Mesenchymal stem cell (in vitro differentiated cells and primary cell): Measurements from ENCODE around the gene ADCYAP1.

Experiments
- DNase-seq: peaks from one replicate; pipeline ENCODE4 v3.0.0-alpha.2; 2013
- H2AFZ ChIP-seq: one replicate; pipeline ENCODE4 v1.6.1; 2013; ENCODE audit warnings: low read depth, mild to moderate bottlenecking, control low read depth, inconsistent platforms, low read length, moderate library complexity
- H2AK5ac ChIP-seq: 2 replicates; pipeline ENCODE4 v1.6.1; 2013; ENCODE audit warnings: low read length, moderate library complexity, mild to moderate bottlenecking, inconsistent platforms; ENCODE audit not compliant: severe bottlenecking
- H2BK120ac ChIP-seq: one replicate; pipeline ENCODE4 v1.6.1; 2013; ENCODE audit warnings: low read depth, mild to moderate bottlenecking, inconsistent platforms, low read length, moderate library complexity
- H2BK12ac ChIP-seq, 2 experiments: one replicate each; pipeline ENCODE4 v1.6.1; 2013; ENCODE audit warnings: inconsistent platforms in 2 of 2, low read length in 2 of 2, mild to moderate bottlenecking in 2 of 2, moderate library complexity in 2 of 2, control low read depth in 1 of 2
- H2BK15ac ChIP-seq: one replicate; pipeline ENCODE4 v1.6.1; 2013; ENCODE audit warnings: mild to moderate bottlenecking, low read depth, inconsistent platforms; ENCODE audit not compliant: poor library complexity, severe bottlenecking
- H2BK5ac ChIP-seq: 2 replicates; pipeline ENCODE4 v1.6.1; 2013; ENCODE audit warnings: low read depth, mild to moderate bottlenecking, low read length, control low read depth, inconsistent platforms; ENCODE audit not compliant: poor library complexity, severe bottlenecking
- H3K14ac ChIP-seq, 2 experiments: one replicate each; pipeline ENCODE4 v1.6.1; 2013; ENCODE audit warnings: inconsistent platforms in 2 of 2, low read length in 2 of 2, control low read depth in 1 of 2, mild to moderate bottlenecking in 1 of 2, moderate library complexity in 1 of 2
- H3K18ac ChIP-seq, 2 experiments: one replicate each; pipeline ENCODE4 v1.6.1; 2013; ENCODE audit warnings: inconsistent platforms in 2 of 2, low read length in 2 of 2, control low read depth in 1 of 2, low read depth in 1 of 2, mild to moderate bottlenecking in 1 of 2
- H3K23ac ChIP-seq, 2 experiments: one replicate each; pipeline ENCODE4 v1.6.1; 2013; ENCODE audit warnings: inconsistent platforms in 2 of 2, low read length in 2 of 2, mild to moderate bottlenecking in 2 of 2, moderate library complexity in 2 of 2, control low read depth in 1 of 2
- H3K27ac ChIP-seq: 2 replicates; pipeline ENCODE4 v1.5.1; 2013; ENCODE audit warnings: mild to moderate bottlenecking, moderate library complexity, low read length, control low read depth, inconsistent platforms; ENCODE audit not compliant: poor library complexity, severe bottlenecking
- H3K27me3 ChIP-seq, 2 experiments: 2 replicates each; pipeline versions ENCODE4 v1.6.1 to v1.7.0; 2013; ENCODE audit warnings: low read length in 2 of 2, mild to moderate bottlenecking in 2 of 2, moderate library complexity in 2 of 2, control low read depth in 1 of 2, inconsistent platforms in 1 of 2; ENCODE audit not compliant: control insufficient read depth in 1 of 2, insufficient read depth in 1 of 2
- H3K36me3 ChIP-seq, 2 experiments: 2 replicates each; pipeline versions ENCODE4 v1.6.1 to v1.7.0; 2013; ENCODE audit warnings: low read length in 2 of 2, control low read depth in 1 of 2, inconsistent platforms in 1 of 2, low read depth in 1 of 2, mild to moderate bottlenecking in 1 of 2; ENCODE audit not compliant: insufficient read depth in 2 of 2, control insufficient read depth in 1 of 2
- H3K4ac ChIP-seq, 2 experiments: one replicate each; pipeline ENCODE4 v1.6.1; 2013; ENCODE audit warnings: inconsistent platforms in 2 of 2, low read length in 2 of 2, mild to moderate bottlenecking in 2 of 2, moderate library complexity in 2 of 2, control low read depth in 1 of 2, low read depth in 1 of 2
- H3K4me1 ChIP-seq: 2 replicates; pipeline ENCODE4 v1.6.1; 2013; ENCODE audit warnings: low read depth, low read length, control low read depth; ENCODE audit not compliant: control insufficient read depth, insufficient read depth
- H3K4me2 ChIP-seq: 2 replicates; pipeline ENCODE4 v1.6.1; 2013; ENCODE audit warnings: low read length, mild to moderate bottlenecking, inconsistent platforms; ENCODE audit not compliant: poor library complexity, severe bottlenecking
- H3K4me3 ChIP-seq, 2 experiments: 2 replicates each; pipeline versions ENCODE4 v1.5.1 to v1.7.0; 2013; ENCODE audit warnings: low read length in 2 of 2, mild to moderate bottlenecking in 2 of 2, control low read depth in 1 of 2, low read depth in 1 of 2; ENCODE audit not compliant: insufficient read depth in 1 of 2
- H3K79me1 ChIP-seq: replicated peaks from 2 replicates; pipeline ENCODE4 v1.6.1; 2013; ENCODE audit warnings: mild to moderate bottlenecking, control low read depth, low read length, inconsistent platforms; ENCODE audit not compliant: poor library complexity, severe bottlenecking
- H3K9ac ChIP-seq: 2 replicates; pipeline ENCODE4 v1.7.0; 2013; ENCODE audit warnings: mild to moderate bottlenecking, low read length, moderate library complexity
- H3K9me3 ChIP-seq: 2 replicates; pipeline ENCODE4 v1.7.0; 2013; ENCODE audit warnings: mild to moderate bottlenecking, low read length; ENCODE audit not compliant: control insufficient read depth
- H4K8ac ChIP-seq: one replicate; pipeline ENCODE4 v1.6.1; 2013; ENCODE audit warnings: inconsistent platforms, mild to moderate bottlenecking, low read length, moderate library complexity
- H4K91ac ChIP-seq: one replicate; pipeline ENCODE4 v1.6.1; 2013; ENCODE audit warnings: mild to moderate bottlenecking, low read length, inconsistent platforms
- WGBS: methylation state at CpG from one replicate; pipeline ENCODE4 v1.1.7; 2013; ENCODE audit warnings: mixed read lengths; 5-methylcytosine and 5-hydroxymethylcytosine counted together

ADCYAP1 gene

DNA sequence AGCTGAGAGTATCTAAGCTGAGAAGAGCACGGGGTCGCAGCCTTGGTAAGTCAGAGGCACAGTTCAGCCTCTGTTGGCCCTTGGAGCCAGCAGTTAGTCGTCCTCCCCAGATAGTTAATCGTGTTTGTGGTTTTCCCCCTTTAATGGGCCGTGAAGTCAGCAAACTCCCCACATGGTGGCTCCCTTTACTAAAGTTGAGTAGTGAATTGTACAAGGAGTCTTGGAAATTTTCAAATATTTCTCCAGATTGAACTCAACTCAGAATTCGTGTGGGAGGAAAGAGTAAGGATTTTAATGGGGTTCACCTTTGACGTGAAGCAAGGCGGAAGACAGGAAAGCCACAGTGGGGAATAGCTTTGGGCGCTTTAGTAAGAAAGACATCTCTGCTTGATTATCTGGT lies 2.4 kb upstream of the ADCYAP1 start:
- no peak overlapping the region for H3K23ac ChIP-seq
- no peak overlapping the region for H3K27ac ChIP-seq
- H3K79me1 ChIP-seq = no peaks in the 10 kb centered on the region
- no peak overlapping the region for H4K91ac ChIP-seq
- no peak overlapping the region for H3K4me2 ChIP-seq
- H3K4me3 ChIP-seq = no peak overlapping the region
- no peak overlapping the region for H3K4ac ChIP-seq
- H3K36me3 ChIP-seq = no peaks in the 10 kb centered on the region
- no peak overlapping the region for H2BK12ac ChIP-seq
- no peak overlapping the region for H2BK120ac ChIP-seq
- no peak overlapping the region for H2AFZ ChIP-seq
- 34% methylated on average over 7 of the region's 9 CpGs for WGBS
- DNase-seq = peak; percentile 27
- peaks cover 3% of the 10 kb centered on the region for H3K9me3 ChIP-seq
- peaks cover 74 to 84% of the 10 kb centered on the region in 2 experiments for H3K27me3 ChIP-seq
- H2BK15ac ChIP-seq = no peak overlapping the region
- no peak overlapping the region for H3K18ac ChIP-seq
- no peak overlapping the region for H2BK5ac ChIP-seq
- H3K9ac ChIP-seq = no peak overlapping the region
- H3K14ac ChIP-seq = no peak overlapping the region
- peaks cover 24% of the 10 kb centered on the region for H3K4me1 ChIP-seq
- no peak overlapping the region for H2AK5ac ChIP-seq
- no peak overlapping the region for H4K8ac ChIP-seq

DNA sequence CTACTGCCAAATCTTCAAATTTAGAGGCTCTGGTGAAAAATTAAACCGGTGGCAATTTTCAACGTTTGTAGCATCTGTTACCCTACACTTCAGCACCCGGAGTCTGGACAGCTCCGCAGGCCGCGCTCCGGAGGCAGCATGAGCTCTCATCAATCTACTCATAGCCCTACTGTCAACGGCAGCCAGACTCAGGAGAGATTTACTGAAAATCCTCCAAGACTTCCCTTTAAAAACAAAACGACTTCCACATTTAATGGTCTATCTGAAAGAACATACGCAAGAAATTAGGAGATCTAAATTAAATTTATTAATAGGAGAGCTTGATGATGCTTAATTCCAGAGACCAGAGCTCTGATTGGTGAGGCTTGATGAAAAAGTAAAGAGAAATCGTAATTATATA lies 970 bp upstream of the ADCYAP1 start:
- Histone ChIP-seq H3K36me3 (no peaks in the 10 kb centered on the region), H3K18ac (no peak overlapping the region), H2BK12ac (no peak overlapping the region), H3K9me3 (peaks cover 3% of the 10 kb centered on the region), H2AFZ (no peak overlapping the region), H2BK120ac (no peak overlapping the region), H2BK15ac (no peak overlapping the region), H3K23ac (no peak overlapping the region), H3K79me1 (no peaks in the 10 kb centered on the region), H3K4ac (no peak overlapping the region), H3K4me3 (no peak overlapping the region), H3K27me3 (peaks cover 89 to 93% of the 10 kb centered on the region in 2 experiments), H2BK5ac (no peak overlapping the region), H4K8ac (no peak overlapping the region), H4K91ac (no peak overlapping the region), H2AK5ac (no peak overlapping the region), H3K27ac (no peak overlapping the region), H3K14ac (no peak overlapping the region), H3K4me1 (peaks cover 35% of the 10 kb centered on the region), H3K4me2 (no peak overlapping the region), H3K9ac (no peak overlapping the region)
- 0% methylated on average over 7 of the region's 11 CpGs for WGBS
- DNase-seq = peak; percentile 51

DNA sequence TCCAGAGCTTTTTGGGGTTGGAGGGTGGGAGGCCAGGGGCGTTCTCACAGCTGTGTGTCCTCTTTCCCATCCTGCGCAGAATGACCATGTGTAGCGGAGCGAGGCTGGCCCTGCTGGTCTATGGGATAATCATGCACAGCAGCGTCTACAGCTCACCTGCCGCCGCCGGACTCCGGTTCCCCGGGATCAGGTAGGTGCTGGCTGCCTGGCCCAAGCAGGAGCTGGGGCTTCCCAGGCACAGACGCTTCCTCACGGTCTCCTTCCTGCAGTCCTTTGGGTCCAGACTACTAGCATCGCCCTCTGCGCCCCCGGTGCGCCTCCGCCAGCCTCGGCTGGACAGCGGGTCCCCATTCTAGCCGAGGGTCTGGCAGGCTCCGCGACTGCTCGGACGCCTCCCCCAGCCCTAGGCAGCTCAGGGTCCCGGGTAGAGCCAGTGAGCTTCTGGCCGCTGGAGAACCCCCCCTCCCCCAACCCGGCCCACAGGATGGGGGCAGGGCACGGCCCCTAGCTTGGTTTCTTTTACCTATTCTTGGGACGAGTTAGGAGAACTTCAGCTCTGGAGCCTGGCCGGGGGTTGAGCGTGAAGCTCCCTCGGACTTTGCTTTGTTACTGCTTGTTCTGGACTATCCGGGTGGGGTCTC lies 756 bp downstream of the ADCYAP1 start:
- Histone ChIP-seq H3K79me1 (no peaks in the 10 kb centered on the region), H4K8ac (no peak overlapping the region), H3K9me3 (peaks cover 3% of the 10 kb centered on the region), H2BK5ac (no peak overlapping the region), H3K27me3 (peaks cover 93 to 97% of the 10 kb centered on the region in 2 experiments), H3K4me2 (no peak overlapping the region), H2AFZ (no peak overlapping the region), H3K18ac (no peak overlapping the region), H3K4me1 (peaks cover 41% of the 10 kb centered on the region), H2BK15ac (no peak overlapping the region), H3K4me3 (no peak overlapping the region), H3K4ac (no peak overlapping the region), H3K23ac (no peak overlapping the region), H3K36me3 (no peaks in the 10 kb centered on the region), H2BK12ac (no peak overlapping the region), H4K91ac (no peak overlapping the region), H3K14ac (no peak overlapping the region), H2BK120ac (no peak overlapping the region), H3K27ac (no peak overlapping the region), H2AK5ac (no peak overlapping the region), H3K9ac (no peak overlapping the region)
- DNase-seq = no peak
- 7% methylated on average over 32 of the region's 33 CpGs for WGBS

DNA sequence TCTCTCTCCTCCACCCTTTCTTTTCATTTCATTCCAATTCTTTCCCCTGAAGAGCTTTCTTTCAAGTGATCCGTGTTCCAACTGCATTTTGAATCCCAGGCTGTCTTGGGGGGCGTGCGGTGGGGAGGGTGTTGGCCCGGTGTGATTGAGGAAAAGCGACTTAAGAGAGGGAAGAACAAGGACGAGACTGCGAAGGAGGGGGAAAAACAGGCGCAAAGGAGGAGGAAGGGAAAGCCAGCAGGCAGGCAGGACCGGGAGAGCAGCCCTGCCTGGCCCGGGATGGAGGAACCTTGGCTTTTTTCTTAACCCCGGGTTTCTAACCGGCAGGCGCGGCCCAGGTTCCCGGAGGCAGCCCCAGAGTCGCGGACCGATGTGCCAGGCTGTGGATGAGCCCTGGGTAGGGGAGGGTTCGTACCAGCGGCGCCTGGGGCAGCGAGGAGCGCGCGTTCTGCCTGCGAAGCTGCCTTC lies 1.3 kb downstream of the ADCYAP1 start:
- H3K14ac ChIP-seq = no peak overlapping the region
- H2BK15ac ChIP-seq = no peak overlapping the region
- H3K4ac ChIP-seq = no peak overlapping the region
- H2AK5ac ChIP-seq = no peak overlapping the region
- H2BK120ac ChIP-seq = no peak overlapping the region
- WGBS = under 1% methylated on average over 26 of the region's 26 CpGs
- H3K9me3 ChIP-seq = peaks cover 3% of the 10 kb centered on the region
- H2BK5ac ChIP-seq = no peak overlapping the region
- peaks cover 92 to 97% of the 10 kb centered on the region in 2 experiments for H3K27me3 ChIP-seq
- H4K91ac ChIP-seq = no peak overlapping the region
- H4K8ac ChIP-seq = no peak overlapping the region
- H2AFZ ChIP-seq = no peak overlapping the region
- H3K4me1 ChIP-seq = peaks cover 41% of the 10 kb centered on the region
- no peak overlapping the region for H3K4me2 ChIP-seq
- H3K4me3 ChIP-seq = no peak overlapping the region
- H3K9ac ChIP-seq = no peak overlapping the region
- no peak overlapping the region for H3K23ac ChIP-seq
- H3K79me1 ChIP-seq = no peaks in the 10 kb centered on the region
- no peak for DNase-seq
- H3K18ac ChIP-seq = no peak overlapping the region
- no peak overlapping the region for H2BK12ac ChIP-seq
- H3K36me3 ChIP-seq = no peaks in the 10 kb centered on the region
- no peak overlapping the region for H3K27ac ChIP-seq
